Muscle of arm (tissue), 12 donors: ENCODE results near the gene PNPLA2. TPM values are rescaled to one million over a fixed set of nuclear protein-coding genes. Genes with fewer than 3 reads are reported as not detected.

Experiments
- DNase-seq: peaks from one replicate; pipeline ENCODE4 v3.0.0-alpha.2; 2013
- polyA plus RNA-seq, 12 donors: library from polyadenylated mRNA; unstranded; fragments of 120-200 nt; gene quantifications; one replicate each; pipeline ENCODE4 v1.2.1, GENCODE V29; 2013; ENCODE audit not compliant: insufficient read length in 12 of 12

Gene PNPLA2
- polyA plus RNA-seq, 12 donors = 19.5 to 40.3 (median 23.8) TPM; not detected in 1

- no peak for DNase-seq
Measured at GRCh38 chr11:829176-829846, 10.6 kb downstream of the PNPLA2 start.

DNA sequence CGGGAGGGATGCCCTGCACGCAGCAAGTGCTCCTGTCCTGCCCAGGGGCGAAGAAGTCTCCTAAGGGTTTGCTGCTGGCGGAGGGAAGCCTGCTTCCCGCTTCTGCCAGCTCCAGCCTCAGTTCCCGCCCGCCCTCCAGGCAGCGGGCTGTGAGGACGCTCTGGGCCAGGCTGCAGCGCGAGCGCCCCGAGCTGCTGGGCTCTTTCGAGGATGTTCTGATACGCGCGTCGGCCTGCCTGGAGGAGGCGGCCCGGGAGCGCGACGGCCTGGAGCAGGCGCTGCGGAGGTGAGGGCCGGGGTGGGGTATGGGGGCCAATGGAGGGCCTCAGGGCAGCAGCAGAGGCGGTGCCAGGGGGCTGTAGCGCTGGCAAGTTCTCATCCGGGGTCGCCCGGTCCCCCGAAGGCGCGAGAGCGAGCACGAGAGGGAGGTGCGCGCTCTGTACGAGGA, 11.2 kb downstream of the PNPLA2 start:
- no peak for DNase-seq

GRCh38 chr11:830295-831117, 11.8 kb downstream of the PNPLA2 start:
- no peak for DNase-seq

GRCh38 chr11:831118-831864, 12.6 kb downstream of the PNPLA2 start:
- DNase-seq = no peak

GRCh38 chr11:831961-832528, 13.3 kb downstream of the PNPLA2 start:
- DNase-seq = no peak

GRCh38 chr11:832529-833113, 13.9 kb downstream of the PNPLA2 start, which contains the start of gene CD151:
CD151 (plus strand) TSS chr11:832952; CDS start chr11:836070, 3,118 bp downstream.
- DNase-seq = no peak

GRCh38 chr11:833114-833791, 14.5 kb downstream of the PNPLA2 start:
- no peak for DNase-seq

DNA sequence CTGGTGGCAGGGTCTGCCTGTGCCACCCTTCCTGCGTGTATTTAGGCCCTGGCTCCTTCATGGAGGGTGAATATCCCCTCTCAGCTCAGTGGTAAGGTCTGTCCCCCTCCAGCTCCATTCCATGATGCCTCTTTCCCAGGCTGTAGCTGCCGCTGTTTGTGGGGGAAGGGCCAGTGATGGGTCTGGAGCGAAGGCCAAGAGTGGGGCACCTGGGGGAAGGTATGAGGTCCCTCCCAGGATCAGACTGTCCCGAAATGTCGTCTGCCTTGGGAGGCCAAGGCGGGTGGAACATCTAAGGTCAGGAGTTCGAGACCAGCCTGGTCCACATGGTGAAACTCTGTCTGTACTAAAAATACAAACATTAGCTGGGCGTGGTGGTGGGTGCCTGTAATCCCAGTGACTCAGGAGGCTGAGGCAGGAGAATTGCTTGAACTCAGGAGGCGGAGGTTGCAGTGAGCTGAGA, 15.2 kb downstream of the PNPLA2 start:
- DNase-seq = no peak

- DNase-seq = no peak
Measured at GRCh38 chr11:834371-835316, 15.9 kb downstream of the PNPLA2 start.

- no peak for DNase-seq
Measured at GRCh38 chr11:836274-836673, 17.6 kb downstream of the PNPLA2 start.

- DNase-seq = no peak
Measured at GRCh38 chr11:836700-837099, 18.0 kb downstream of the PNPLA2 start.

- no peak for DNase-seq
Measured at GRCh38 chr11:837189-837989, 18.7 kb downstream of the PNPLA2 start.

DNA sequence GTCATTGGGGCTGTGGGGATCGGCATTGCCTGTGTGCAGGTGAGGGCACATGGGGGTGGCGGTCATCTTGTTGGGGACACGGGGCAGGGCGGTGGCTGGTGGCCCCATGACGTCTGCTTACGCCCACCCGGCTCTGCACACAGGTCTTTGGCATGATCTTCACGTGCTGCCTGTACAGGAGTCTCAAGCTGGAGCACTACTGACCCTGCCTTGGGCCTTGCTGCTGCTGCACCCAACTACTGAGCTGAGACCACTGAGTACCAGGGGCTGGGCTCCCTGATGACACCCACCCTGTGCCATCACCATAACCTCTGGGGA, 19.2 kb downstream of the PNPLA2 start:
- DNase-seq = no peak

DNA sequence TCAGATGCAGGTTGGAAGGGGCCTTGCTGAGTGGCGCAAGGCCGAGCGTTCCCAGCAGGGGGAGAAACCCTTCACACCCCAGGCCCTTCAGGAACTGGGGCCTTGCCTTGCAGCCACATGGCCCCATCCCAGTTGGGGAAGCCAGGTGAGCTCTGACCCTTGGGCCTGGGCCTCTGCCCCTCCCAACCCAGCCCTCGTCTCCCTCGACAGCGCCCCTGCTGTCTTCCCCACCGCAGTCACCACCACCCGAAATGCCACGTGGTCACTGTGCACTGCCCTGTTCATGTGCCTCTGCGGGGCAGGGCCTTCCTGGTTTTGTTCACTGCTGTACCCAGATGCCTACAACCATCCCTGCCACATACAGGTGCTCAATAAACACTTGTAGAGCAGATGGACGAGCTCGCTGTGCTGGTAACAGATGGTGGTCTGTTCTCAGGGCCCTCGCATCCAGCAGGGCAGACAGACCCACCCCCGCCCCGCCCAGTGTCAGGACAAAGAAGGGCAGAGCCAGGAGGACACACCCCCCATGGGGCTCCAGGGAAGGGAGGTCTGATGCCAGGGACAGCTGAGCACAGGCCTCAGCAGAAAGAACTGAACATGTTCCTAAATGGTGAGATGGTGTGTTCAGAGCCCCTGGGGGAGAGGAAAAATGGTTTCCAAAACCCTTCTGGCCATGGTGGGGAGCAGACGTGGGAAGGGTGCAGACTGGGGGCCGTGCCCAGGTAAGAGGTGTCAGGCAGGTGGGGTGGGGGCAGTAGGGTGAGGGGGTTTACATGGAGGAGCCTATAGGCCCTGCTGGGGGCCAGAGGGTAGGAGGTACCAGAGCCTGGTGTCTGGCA, 19.9 kb downstream of the PNPLA2 start:
- no peak for DNase-seq

GRCh38 chr11:839280-839623, 20.5 kb downstream of the PNPLA2 start:
- no peak for DNase-seq

GRCh38 chr11:839875-840617, 21.3 kb downstream of the PNPLA2 start:
- DNase-seq = no peak

DNA sequence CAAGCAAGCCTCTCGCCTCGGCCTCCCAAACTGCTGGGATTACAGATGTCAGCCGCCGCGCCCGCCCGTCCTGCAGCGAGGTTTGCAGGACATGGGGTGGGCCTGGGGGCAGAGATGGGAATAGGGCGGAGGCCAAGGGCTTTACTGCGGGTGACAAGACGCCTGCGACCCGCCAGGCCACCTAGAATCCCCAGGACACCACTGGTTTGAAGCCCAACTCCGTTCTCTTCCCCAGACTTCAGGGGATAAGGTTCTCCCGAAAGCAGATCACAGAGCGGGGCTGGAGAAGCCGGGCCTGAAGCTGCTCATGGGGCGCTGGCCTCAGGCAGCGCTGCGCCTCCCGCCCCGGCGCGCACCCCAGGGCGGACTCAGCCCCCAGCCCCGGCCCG, 23.3 kb downstream of the PNPLA2 start:
- no peak for DNase-seq
